ENCODE results near the gene ALDH3A1.
"Not testable (repeated sequence)": the region's sequence is repeated elsewhere in the genome, so short reads cannot be mapped to it uniquely, and the experiment has no call there.

The ALDH3A1 gene

DNA sequence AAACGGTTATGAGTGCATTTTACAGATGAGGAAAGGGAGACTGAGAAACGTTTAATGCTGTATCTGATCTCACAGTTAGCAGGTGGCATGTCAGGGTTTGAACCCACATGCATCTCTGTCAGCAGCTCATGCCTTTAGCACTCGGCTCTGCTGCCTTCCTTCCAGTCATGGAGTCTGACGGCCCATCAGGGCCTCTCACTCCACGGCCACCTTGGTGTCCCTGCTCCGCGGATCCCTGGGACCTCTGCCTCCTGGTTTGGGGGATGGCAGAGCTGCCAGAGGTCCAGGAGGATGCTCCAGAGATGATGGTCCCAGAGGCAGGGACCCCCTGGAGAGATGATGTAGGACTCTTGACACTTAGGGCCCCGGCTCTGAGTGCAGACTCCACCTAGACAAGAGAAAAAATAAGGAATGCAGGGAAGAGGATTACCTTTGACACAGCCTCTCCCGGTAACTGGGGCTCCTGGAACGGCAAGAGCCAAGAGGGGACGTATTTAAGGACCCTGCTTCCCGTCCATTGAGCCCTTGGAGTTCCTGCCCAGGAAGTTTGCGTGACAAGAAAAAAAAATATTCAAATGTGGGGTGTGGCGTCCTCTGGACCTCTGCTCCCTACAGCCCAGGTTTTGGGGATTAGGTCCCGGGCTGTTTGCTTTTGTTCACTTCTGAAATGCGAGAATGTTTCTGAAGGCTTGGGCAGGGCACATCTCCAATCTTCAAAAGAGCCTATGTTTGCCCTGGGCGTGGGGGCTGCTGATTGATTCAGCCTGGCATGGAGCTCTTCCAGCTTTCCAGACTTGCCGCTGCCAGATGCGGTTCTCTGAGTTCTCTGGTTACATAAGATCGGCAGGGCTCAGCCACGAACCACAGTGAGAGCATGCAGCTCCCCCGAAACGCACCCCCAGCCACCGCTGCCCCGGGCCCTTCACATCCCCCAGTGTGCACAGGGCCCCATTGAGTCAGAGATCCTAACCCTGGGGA lies at the start of gene ALDH3A1:
Gene ALDH3A1, minus strand, starts transcription at position 470 of the 978 bp plus-strand sequence. CDS start 3,169 bp downstream, outside the sequence.
- DNase-seq (ENCODE audit: low read depth in 1 of 2, low spot score in 1 of 2): no peak

DNA sequence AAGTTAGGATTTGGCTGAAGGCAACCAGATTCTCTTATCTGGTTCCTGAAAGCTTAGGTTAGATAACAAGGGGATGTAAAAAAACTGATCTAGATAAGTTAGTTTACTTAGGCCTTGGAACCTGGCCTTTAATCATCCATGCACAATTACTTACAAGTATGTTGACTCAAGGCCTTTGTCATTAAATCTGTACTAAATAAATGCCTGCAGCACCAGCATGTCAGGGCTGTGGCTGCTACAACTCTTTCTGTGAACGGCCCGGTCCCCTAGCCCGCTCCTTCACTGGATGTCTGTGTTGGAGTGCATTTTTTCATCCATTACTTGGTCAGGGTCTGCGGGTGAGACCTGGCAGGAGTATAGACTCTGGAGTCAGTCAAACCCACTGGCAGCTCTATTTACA lies 48.4 kb upstream of the ALDH3A1 start:
- no peak for DNase-seq (ENCODE audit: low read depth in 1 of 2, low spot score in 1 of 2)

GRCh38 chr17:19791918-19792550 lies 43.9 kb upstream of the ALDH3A1 start:
- no peak for DNase-seq (ENCODE audit: low read depth in 1 of 2, low spot score in 1 of 2)

GRCh38 chr17:19787733-19788357 lies 39.7 kb upstream of the ALDH3A1 start:
- no peak for DNase-seq (ENCODE audit: low read depth in 1 of 2, low spot score in 1 of 2)

DNA sequence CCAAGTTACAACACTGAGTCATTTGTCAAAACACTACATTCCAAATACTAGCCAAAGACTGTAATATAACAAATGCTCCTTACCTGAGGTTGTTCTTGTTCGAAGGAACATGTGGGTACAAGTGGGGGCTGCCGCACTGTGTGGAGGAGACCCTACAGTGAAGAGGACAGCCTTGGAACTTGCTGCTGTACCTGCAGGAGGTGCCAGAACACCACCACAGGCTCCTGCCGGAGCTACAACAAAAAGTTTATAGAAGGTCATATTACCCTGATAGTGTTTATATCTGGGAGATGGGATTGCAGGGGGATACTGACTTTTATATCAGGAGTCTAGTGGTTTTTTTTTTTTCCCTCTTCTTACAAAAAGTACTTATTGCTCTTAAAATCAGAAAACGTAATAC lies 37.8 kb upstream of the ALDH3A1 start:
- DNase-seq (ENCODE audit: low read depth in 1 of 2, low spot score in 1 of 2): no peak

- DNase-seq (ENCODE audit: low read depth in 1 of 2, low spot score in 1 of 2): no peak
Measured at GRCh38 chr17:19781488-19782458, 33.7 kb upstream of the ALDH3A1 start.

DNA sequence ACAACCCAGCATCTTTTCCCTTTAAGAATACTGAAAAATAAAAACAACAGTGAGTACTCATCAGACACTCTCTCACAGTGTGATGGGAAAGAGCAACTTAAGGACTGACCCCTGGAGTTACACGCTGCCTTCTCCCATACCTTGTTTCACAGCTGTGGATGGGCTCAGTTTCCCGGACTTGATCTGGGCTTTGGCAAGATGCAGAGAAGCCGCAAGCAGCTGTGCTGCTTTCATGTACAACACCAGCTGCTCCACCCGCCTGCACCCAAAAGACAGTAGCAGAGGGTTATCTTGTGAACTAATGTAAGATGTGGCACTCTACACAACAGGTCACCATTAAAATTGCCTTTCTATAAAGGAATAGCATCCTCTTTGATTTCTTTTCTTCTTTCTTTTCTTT lies 32.7 kb upstream of the ALDH3A1 start:
- DNase-seq (ENCODE audit: low read depth in 1 of 2, low spot score in 1 of 2): no peak

DNA sequence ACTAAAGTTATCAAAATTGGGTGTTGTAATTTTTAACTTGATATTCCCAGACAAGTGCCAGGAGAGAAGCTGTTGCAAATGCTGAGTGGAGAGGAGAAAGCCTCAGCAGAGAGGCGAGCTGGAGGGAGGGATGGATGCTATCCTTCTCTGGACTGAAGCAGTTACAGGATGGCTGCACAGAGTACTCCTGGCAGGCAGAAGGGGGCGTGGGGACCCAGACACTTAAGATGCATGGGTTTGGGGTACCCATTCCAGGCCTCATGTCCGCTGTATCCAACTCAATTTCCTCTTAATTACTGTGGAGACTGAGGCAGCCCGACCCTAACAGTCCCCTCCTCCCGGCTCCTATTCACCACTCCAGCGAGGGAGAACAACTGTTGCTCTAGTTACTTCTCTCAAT lies 25.4 kb upstream of the ALDH3A1 start:
- no peak for DNase-seq (ENCODE audit: low read depth in 1 of 2, low spot score in 1 of 2)

DNA sequence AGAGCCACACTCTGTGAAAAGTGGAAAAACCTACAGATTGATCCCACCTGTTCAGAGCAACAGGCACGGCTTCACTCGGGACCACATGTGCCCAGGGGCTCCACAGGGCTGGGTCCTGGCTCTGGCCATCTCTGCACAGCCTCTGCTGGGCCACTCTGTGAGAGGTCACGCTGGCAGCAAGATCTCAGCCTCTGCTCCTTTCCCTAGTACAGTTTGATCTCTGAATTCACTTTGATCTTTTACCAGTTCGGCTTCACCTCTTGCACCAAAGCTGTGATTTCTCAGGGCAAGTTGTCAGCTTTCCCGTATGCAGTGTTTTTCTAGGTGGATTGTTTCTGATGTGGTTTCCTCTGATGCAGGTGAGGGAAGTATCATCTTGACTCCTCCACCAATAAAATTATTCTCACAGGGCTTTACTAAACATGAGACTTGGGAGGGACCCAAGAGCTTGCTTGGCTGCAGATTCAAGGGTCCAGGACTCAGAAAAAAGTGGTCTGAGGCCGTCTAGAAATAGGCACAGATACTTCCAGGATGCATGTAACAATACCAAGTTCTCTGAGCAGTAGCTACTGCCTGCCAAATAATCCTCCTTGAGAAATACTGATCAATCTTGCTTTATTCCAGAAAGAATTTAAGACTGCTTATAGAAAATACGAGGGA lies 24.0 kb upstream of the ALDH3A1 start:
- no peak for DNase-seq (ENCODE audit: low read depth in 1 of 2, low spot score in 1 of 2)

- no peak for DNase-seq (ENCODE audit: low read depth in 1 of 2, low spot score in 1 of 2)
Measured at GRCh38 chr17:19770985-19771735, 23.1 kb upstream of the ALDH3A1 start.

DNA sequence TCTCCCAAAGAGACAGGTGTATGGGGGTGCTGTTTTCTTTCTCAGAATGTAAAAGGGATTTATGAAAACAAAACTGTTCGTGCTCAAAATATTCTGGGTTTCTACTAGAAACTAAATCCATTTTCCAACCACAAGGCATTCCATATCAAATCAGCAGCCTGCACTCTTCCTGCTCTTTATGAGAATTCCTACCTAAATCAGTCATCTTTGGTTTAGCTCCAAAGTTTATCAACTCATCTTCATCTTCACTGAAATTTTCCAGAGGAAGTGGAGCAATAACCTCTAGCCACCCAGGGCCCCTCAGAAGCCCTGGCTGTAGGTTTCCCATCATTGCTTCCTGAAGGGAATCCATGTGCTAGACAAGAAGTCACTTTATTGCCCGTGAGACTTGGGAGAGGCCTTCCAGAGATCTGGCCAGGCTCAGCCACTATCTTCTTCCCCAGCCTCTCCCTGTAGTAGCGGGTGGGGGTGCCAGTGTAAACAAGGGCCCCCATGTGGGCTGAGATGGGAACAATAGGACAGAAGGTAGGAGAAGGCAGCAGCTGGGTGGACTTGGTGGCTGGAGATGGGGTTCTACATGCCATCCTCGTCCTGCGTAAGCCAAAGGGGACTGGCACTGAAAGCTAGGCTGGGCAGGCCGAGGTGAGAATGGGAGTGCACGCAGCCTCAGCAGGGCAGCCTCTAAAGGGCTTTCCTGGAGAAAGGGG lies 22.0 kb upstream of the ALDH3A1 start:
- DNase-seq (ENCODE audit: low read depth in 1 of 2, low spot score in 1 of 2): no peak

- DNase-seq (ENCODE audit: low read depth in 1 of 2, low spot score in 1 of 2): no peak
Measured at GRCh38 chr17:19768046-19768782, 20.1 kb upstream of the ALDH3A1 start.

DNA sequence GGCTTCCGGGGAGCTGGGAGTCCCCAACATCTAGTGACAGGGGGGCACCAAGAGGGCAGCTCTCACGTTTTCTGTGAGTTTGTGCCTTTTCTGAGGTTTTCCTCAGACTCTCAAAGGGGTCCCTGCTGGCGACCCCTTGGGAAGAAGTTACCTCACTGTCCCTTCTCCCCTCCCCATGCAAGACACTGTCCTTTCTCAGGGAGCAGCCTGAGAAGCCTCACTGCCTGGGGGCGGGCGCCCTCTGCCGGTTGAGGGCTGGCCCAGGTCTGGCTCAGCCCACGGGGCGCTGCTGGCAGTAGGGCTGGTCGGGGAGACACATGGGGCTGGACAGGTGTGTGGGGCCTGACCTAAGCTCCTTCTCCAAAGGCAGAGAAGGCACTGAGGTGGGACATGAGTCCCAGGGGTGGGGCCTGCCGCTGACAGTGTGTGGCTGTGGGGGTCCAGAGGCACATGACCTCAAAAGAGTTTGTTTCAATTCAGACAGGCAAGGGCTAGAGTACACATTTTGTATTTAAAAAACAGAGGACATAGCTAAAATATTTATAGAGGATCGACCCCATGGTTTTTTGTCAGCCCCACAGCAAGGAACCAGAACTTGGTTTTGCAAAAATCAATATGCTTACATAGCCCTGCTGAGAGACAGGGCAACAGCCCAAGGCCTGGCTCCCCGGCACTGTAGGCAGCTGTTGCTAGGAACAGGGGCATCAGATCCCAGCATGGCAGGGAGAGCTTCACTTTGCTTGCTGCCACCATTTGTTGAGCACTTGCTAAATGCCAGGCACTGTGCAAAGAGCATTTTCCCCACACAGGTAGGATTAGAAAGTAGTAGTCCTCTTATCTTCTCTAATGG lies 18.5 kb upstream of the ALDH3A1 start:
- DNase-seq (ENCODE audit: low read depth in 1 of 2, low spot score in 1 of 2): peak; percentile 60 to 63

GRCh38 chr17:19766016-19766415 lies 17.9 kb upstream of the ALDH3A1 start:
- DNase-seq (ENCODE audit: low read depth in 1 of 2, low spot score in 1 of 2): no peak

DNA sequence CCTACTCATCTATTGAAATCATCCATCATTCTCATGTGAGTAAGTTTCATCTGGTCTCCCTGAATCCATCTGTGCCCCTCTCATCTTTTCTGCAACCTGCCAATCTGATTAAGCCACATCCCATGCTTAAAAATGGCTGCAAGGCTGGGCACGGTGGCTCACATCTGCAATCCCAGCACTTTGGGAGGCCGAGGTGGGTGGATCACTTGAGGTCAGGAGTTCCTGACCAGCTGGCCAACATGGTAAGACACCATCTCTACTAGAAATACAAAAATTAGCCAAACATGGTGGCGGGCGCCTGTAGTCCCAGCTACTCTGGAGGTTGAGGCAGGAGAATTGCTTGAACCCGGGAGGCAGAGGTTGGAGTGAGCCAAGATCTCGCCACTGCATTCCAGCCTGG lies 15.9 kb upstream of the ALDH3A1 start:
- not testable (repeated sequence) for DNase-seq (ENCODE audit: low read depth in 1 of 2, low spot score in 1 of 2)

DNA sequence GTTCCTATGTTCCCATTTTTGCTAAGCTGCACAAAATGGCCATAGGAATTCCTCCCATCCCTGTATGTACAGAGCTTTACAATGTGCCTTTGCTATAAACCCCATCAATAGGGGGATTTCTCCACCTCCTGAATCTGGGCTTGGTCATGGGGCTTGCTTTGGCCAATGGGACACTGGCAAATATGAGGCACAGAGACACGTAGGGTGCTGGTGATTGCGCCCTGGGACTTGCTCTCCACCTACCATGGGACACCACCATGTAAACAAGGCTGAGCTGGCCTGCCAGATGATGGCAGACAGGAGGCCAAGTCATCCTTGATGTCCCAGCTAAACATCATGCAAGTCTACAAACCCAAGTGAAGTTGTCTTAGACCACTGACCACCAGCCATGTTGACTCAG lies 15.3 kb upstream of the ALDH3A1 start:
- DNase-seq (ENCODE audit: low read depth in 1 of 2, low spot score in 1 of 2): no peak

DNA sequence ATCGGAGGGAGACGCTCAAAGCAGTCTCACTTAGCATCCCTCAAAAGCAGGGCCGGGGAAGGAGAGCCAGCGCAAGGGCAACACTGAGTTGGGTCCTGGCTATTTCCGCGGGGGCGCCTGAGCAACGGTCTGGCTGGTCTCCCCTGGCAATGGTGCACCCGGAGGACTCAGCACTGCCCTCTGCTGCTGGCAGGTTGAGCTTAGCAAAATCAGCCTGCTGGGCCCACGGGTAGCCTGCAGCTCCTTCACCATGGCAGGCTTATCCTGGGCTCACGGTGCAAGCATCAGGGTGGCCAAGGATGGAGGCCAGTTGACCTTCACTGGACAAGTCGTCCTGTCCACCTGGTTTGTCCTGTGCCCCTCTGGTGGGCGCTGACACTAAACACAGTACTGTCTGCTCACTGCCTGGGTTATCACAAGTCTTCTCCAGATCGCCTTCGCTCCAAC lies 14.4 kb upstream of the ALDH3A1 start:
- peak; percentile 31 to 50 for DNase-seq (ENCODE audit: low read depth in 1 of 2, low spot score in 1 of 2)
